Measurements from ENCODE around the gene FRYL. TPM values are rescaled to one million over a fixed set of nuclear protein-coding genes. Genes with fewer than 3 reads are reported as not detected.

The FRYL gene
- polyA plus RNA-seq, 1 donor from 2014 or later, result 64.0 TPM

GRCh38 chr4:48499551-48500066, 280.5 kb downstream of the FRYL start:
- Histone ChIP-seq H3K36me3 (ENCODE audit: insufficient read depth, low read length) (peaks cover 9% of the 10 kb centered on the region), H3K27ac (ENCODE audit: low read length) (no peak overlapping the region), H3K27me3 (ENCODE audit: insufficient read depth, low read depth, low read length) (no peaks in the 10 kb centered on the region), H2AFZ (ENCODE audit: low read depth, low read length) (no peak overlapping the region), H3F3A (ENCODE audit: insufficient read depth, low read length, poor library complexity, severe bottlenecking) (no peaks in the 10 kb centered on the region), H3K4me3 (ENCODE audit: low read length) (no peak overlapping the region), H4K20me1 (ENCODE audit: insufficient read depth) (no peaks in the 10 kb centered on the region), H3K9ac (ENCODE audit: low read length) (no peak overlapping the region), H3K9me3 (ENCODE audit: low read length) (no peaks in the 10 kb centered on the region), H3K4me2 (ENCODE audit: low read length) (no peak overlapping the region), H3K9me2 (ENCODE audit: insufficient read depth, low read length) (no peaks in the 10 kb centered on the region), H3K79me2 (replicated peaks; ENCODE audit: insufficient read depth, low read length) (no peaks in the 10 kb centered on the region)
- TF ChIP-seq REST (IDR thresholded peaks at IDR 0.05; ENCODE audit: borderline replicate concordance) (no peak), TAF1 (IDR thresholded peaks at IDR 0.05; ENCODE audit: low read depth) (no peak), MXI1 (conservative IDR thresholded peaks at IDR 0.05; ENCODE audit: poor library complexity, severe bottlenecking) (no peak), CTCF (IDR thresholded peaks at IDR 0.05; ENCODE audit: poor library complexity, severe bottlenecking) (no peak), SMC3 (conservative IDR thresholded peaks at IDR 0.05; ENCODE audit: poor library complexity) (no peak), EZH2 (IDR thresholded peaks at IDR 0.05; ENCODE audit: borderline replicate concordance, insufficient read depth, low read length, poor library complexity, severe bottlenecking) (no peak), EP300 (conservative IDR thresholded peaks at IDR 0.05; ENCODE audit: poor library complexity, severe bottlenecking) (no peak), RAD21 (conservative IDR thresholded peaks at IDR 0.05) (no peak), POLR2AphosphoS5 (IDR thresholded peaks at IDR 0.05) (no peak)

- Histone ChIP-seq H3K9me3 (ENCODE audit: low read length) (no peaks in the 10 kb centered on the region), H3K27me3 (ENCODE audit: insufficient read depth, low read depth, low read length) (no peaks in the 10 kb centered on the region), H3K9ac (ENCODE audit: low read length) (no peak overlapping the region), H3K27ac (ENCODE audit: low read length) (no peak overlapping the region), H3F3A (ENCODE audit: insufficient read depth, low read length, poor library complexity, severe bottlenecking) (no peaks in the 10 kb centered on the region), H2AFZ (ENCODE audit: low read depth, low read length) (no peak overlapping the region), H3K9me2 (ENCODE audit: insufficient read depth, low read length) (no peaks in the 10 kb centered on the region), H4K20me1 (ENCODE audit: insufficient read depth) (no peaks in the 10 kb centered on the region), H3K4me3 (ENCODE audit: low read length) (no peak overlapping the region), H3K4me2 (ENCODE audit: low read length) (no peak overlapping the region), H3K79me2 (replicated peaks; ENCODE audit: insufficient read depth, low read length) (no peaks in the 10 kb centered on the region), H3K36me3 (ENCODE audit: insufficient read depth, low read length) (peaks cover 7% of the 10 kb centered on the region)
- TF ChIP-seq MXI1 (conservative IDR thresholded peaks at IDR 0.05; ENCODE audit: poor library complexity, severe bottlenecking), result no peak
- no peak for TF ChIP-seq POLR2AphosphoS5 (IDR thresholded peaks at IDR 0.05)
- no peak for TF ChIP-seq EZH2 (IDR thresholded peaks at IDR 0.05; ENCODE audit: borderline replicate concordance, insufficient read depth, low read length, poor library complexity, severe bottlenecking)
- no peak for TF ChIP-seq CTCF (IDR thresholded peaks at IDR 0.05; ENCODE audit: poor library complexity, severe bottlenecking)
- no peak for TF ChIP-seq RAD21 (conservative IDR thresholded peaks at IDR 0.05)
- no peak for TF ChIP-seq REST (IDR thresholded peaks at IDR 0.05; ENCODE audit: borderline replicate concordance)
Measured at GRCh38 chr4:48498895-48499294, 281.2 kb downstream of the FRYL start.
